Upper lobe of left lung (tissue), 4 donors: ENCODE results near the gene CLDN6.
"Not testable (repeated sequence)": the region's sequence is repeated elsewhere in the genome, so short reads cannot be mapped to it uniquely, and the experiment has no call there.

Experiments used
- CTCF ChIP-seq, 6 experiments: fragments of 450-650 bp in 4 of 6; fragments of 200-600 bp in 2 of 6; sonication (generic) in 2 of 6; IDR thresholded peaks; one replicate each; pipeline ENCODE4 v1.5.1; 2016 to 2019; ENCODE audit warnings: antibody characterized with exemption in 6 of 6
- POLR2A ChIP-seq, 4 donors: fragments of 450-650 bp; IDR thresholded peaks; one replicate each; pipeline ENCODE4 v1.5.1; 2016 to 2017; ENCODE audit warnings: antibody characterized with exemption in 4 of 4, mild to moderate bottlenecking in 2 of 4
- POLR2AphosphoS5 ChIP-seq, 2 donors: sonication (generic); formaldehyde crosslinking; IDR thresholded peaks; one replicate each; pipeline ENCODE4 v1.5.1; 2017; ENCODE audit warnings: antibody characterized with exemption in 2 of 2

DNA sequence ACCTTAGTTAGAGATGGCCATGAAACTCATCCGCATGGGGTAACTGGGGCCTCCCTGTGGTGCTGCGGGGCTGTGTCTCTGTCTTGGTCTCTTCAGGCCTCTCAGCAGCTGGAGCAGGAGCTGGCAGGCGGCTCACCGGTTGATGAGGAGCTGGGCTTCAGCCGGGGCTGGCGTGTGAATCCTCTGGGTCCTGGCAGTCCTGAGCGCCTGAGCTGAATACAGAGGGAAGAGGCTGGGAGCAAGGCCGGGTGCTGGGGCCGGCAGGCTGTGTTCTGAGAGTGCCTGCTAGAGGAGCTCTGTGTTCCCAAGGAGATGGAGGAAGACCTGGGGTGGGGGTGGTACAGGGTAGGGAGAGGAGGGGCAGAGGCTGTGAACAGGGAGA is 37.7 kb upstream of the CLDN6 start:
- TF ChIP-seq CTCF, POLR2AphosphoS5, POLR2A (IDR thresholded peaks at IDR 0.05): not testable (repeated sequence)
